Neutrophil (primary cell): ENCODE measurements around the gene CCNG1.

Experiments used
- H3K27ac ChIP-seq: fragments of 200-600 bp; sonication (generic); 2 replicates; pipeline ENCODE4 v1.5.1; 2016; ENCODE audit warnings: mild to moderate bottlenecking, moderate library complexity
- H3K27me3 ChIP-seq: fragments of 200-600 bp; sonication (generic); 2 replicates; pipeline ENCODE4 v1.6.0; 2016; ENCODE audit warnings: mild to moderate bottlenecking
- H3K36me3 ChIP-seq: fragments of 200-600 bp; sonication (generic); 2 replicates; pipeline ENCODE4 v1.5.1; 2017
- H3K4me1 ChIP-seq, 2 experiments: fragments of 200-600 bp in 1 of 2; sonication (generic) in 1 of 2; 1 replicate in 1 of 2; 2 replicates in 1 of 2; pipeline versions ENCODE4 v1.5.1 to v1.6.1; 2013 to 2016; ENCODE audit warnings: low read depth in 1 of 2, low read length in 1 of 2, mild to moderate bottlenecking in 1 of 2, moderate library complexity in 1 of 2; ENCODE audit not compliant: control insufficient read depth in 1 of 2, insufficient read depth in 1 of 2
- H3K4me3 ChIP-seq, 2 experiments: fragments of 200-600 bp in 1 of 2; sonication (generic) in 1 of 2; 1 replicate in 1 of 2; 2 replicates in 1 of 2; pipeline ENCODE4 v1.5.1; 2013 to 2016; ENCODE audit warnings: low read depth in 1 of 2, low read length in 1 of 2, mild to moderate bottlenecking in 1 of 2, moderate library complexity in 1 of 2
- H3K9me3 ChIP-seq: fragments of 200-600 bp; sonication (generic); 2 replicates; pipeline ENCODE4 v1.5.1; 2016
- TF ChIP-seq, protein P1 (sequence below): fragments of 200-600 bp; sonication (generic); IDR thresholded peaks from 2 replicates; pipeline ENCODE4 v1.5.1; 2016; ENCODE audit warnings: antibody characterized with exemption

The CCNG1 gene

DNA sequence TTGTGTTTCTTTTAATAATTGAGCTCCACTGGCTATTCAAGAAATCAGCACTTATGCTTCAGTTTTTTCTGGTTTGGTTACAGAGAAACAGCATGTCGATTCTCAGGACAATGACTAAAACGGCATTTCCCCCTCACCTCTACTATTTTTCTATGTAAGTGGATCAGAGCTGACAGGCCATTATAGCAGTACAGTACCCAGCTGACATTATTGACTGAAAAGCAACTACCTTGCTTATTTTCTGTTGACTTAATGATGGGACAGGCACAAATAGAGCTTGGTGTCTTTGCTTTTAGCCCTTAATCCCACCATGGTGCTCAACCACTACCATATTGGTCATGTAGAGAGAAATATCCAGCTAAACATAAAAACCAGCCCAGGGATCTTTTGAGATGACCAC, 35.4 kb upstream of the CCNG1 start:
- Histone ChIP-seq H3K4me1 (peaks cover 16 to 22% of the 10 kb centered on the region in 2 experiments), H3K4me3 (no peak overlapping the region), H3K36me3 (no peaks in the 10 kb centered on the region), H3K9me3 (no peaks in the 10 kb centered on the region), H3K27ac (no peak overlapping the region), H3K27me3 (no peaks in the 10 kb centered on the region)
- TF ChIP-seq, protein P1, sequence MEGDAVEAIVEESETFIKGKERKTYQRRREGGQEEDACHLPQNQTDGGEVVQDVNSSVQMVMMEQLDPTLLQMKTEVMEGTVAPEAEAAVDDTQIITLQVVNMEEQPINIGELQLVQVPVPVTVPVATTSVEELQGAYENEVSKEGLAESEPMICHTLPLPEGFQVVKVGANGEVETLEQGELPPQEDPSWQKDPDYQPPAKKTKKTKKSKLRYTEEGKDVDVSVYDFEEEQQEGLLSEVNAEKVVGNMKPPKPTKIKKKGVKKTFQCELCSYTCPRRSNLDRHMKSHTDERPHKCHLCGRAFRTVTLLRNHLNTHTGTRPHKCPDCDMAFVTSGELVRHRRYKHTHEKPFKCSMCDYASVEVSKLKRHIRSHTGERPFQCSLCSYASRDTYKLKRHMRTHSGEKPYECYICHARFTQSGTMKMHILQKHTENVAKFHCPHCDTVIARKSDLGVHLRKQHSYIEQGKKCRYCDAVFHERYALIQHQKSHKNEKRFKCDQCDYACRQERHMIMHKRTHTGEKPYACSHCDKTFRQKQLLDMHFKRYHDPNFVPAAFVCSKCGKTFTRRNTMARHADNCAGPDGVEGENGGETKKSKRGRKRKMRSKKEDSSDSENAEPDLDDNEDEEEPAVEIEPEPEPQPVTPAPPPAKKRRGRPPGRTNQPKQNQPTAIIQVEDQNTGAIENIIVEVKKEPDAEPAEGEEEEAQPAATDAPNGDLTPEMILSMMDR = no peak

DNA sequence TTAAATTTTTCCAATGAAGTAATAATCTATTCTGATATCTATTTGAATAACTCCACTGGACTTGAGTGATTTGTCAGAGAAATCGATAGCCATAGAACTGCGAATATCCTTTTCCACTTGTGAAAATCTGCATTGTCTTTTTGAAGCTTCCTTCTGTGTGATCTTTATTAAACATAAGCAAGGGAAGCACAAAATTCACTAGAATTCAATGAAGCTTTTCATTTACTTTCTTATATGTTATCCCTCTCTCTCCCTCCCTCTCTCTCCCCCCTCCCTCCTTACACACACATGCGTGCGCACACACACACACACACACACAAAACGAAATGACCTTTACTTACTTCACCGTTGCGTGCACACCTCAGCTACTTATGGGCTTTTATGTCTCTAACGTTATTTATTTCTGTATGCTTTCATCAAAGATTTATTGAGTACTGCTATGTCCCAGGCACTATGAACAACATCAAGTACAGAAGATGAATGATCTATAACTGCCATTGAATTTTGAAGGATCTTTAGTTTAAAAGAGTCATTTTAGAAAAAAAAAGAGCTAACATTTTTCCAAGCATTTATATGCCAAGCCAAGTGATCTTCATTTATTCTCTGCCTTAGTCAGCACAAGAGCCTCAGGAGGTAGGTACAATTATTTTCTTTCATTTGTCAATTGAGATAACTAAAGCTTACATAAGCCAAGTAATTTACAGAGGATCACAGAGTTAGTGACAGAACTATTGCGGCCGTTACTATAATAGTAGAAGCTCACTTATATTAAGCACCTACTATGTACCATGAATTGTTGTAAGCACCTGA, 32.8 kb upstream of the CCNG1 start:
- Histone ChIP-seq H3K27me3 (no peaks in the 10 kb centered on the region), H3K36me3 (no peaks in the 10 kb centered on the region), H3K4me1 (peaks cover 31 to 32% of the 10 kb centered on the region in 2 experiments)

DNA sequence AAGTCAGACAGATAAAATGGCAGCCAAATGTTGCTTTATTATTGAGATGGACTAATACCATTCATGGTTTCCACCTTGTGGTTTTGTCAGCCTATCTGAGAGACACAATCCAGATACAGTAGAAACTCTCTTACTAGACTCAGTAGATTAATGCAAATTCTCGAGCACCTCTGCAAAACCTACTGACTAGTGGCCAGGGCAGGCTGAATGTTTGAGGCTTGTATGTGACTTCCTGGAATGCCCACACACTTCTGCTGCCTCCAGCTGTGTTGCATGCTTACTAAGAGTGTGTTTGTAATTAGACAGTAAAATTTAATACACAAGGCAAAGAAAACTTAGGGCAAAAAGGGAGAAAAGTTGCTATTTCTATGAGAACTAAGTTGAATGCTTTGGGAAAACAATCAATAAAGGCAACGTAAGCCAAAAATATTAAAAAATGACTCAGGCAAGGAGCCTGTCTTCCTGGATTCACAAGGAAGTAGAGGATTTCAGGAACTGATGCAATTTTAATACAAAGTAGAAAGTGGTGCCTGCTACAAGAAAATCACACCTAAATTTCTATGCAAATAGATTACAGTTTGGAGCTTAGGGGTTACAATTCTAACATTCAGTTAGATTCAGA, 30.2 kb upstream of the CCNG1 start:
- peaks cover 31 to 32% of the 10 kb centered on the region in 2 experiments for H3K4me1 ChIP-seq
- TF ChIP-seq, protein P1 = no peak
- no peaks in the 10 kb centered on the region for H3K36me3 ChIP-seq
- no peaks in the 10 kb centered on the region for H3K27me3 ChIP-seq
- H3K4me3 ChIP-seq = no peak overlapping the region
- H3K27ac ChIP-seq = peak overlapping the region; percentile 74
- H3K9me3 ChIP-seq = no peaks in the 10 kb centered on the region

More for the DNA sequence above, 32.8 kb upstream of the CCNG1 start:
- Histone ChIP-seq H3K27ac (no peak overlapping the region), H3K4me3 (no peak overlapping the region), H3K9me3 (no peaks in the 10 kb centered on the region)
- TF ChIP-seq, protein P1 = no peak

DNA sequence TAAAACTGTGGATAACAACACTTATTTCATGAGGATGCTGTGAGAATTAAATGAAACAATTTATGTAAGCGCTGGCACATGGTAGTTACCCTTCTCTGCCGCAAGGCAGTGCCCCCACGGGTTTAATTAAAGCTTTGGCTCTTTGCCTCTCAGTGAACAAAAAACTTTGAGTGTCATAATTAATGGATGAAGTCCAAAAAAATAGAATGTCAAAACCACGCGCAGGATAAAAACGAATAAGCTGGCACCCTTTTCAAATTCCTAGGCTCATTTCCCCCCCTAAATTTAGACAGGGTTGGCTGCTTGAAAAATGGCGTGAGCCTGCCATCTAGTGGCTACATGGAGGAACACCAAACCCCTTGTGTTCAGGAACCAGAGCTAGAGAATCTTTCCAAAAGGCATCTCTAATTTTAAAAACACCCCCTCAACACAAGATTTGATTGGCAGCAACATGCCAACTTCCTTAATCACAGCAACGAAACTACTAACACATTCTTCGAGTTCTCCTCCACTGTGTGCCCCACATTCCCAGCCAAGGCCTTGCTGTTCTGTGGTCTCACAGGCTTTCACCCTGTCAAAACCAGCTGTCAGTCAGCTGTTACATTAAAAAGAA, 29.0 kb upstream of the CCNG1 start:
- Histone ChIP-seq H3K9me3 (no peaks in the 10 kb centered on the region), H3K36me3 (no peaks in the 10 kb centered on the region), H3K27ac (no peak overlapping the region), H3K4me1 (peaks cover 31 to 32% of the 10 kb centered on the region in 2 experiments), H3K4me3 (no peak overlapping the region), H3K27me3 (no peaks in the 10 kb centered on the region)
- TF ChIP-seq, protein P1 = peak; percentile 82

DNA sequence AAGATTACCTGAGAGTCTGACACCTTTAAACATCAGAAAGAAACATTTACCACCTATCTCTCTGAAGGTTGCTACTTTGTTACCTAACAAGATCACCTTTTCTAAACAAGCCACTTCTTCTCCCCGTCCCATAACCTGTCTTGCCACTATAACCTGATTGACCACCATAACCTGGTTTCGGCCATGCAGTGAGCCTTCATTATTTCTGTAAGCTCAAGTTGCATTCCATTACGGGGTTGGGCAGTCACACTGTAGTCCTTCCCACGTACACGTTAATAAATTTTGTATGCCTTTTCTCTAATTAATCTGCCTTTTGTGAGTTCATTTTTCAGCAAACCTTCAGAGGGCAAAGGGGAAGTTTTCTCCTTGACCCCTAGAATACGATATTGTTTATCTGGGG, 28.0 kb upstream of the CCNG1 start:
- no peak overlapping the region for H3K4me3 ChIP-seq
- no peaks in the 10 kb centered on the region for H3K9me3 ChIP-seq
- TF ChIP-seq, protein P1 = no peak
- H3K27me3 ChIP-seq = peaks cover 5% of the 10 kb centered on the region
- H3K27ac ChIP-seq = no peak overlapping the region
- H3K36me3 ChIP-seq = no peaks in the 10 kb centered on the region
- H3K4me1 ChIP-seq = peaks cover 31 to 32% of the 10 kb centered on the region in 2 experiments
